ENCODE measurements around the gene TAF1B. TPM values are rescaled to one million over a fixed set of nuclear protein-coding genes. Genes with fewer than 3 reads are reported as not detected.

TAF1B gene
- total and polyA plus RNA-seq, 2 donors from 2014 or later = 8.8 to 27.7 TPM

- DNase-seq = peak in 3 of 5 donors; percentile 9 to 38 (median 35)
- FAIRE-seq = no peak
- intact Hi-C loops (cut with DNase I) = no loop called here
These were observed 37.6 kb upstream of the TAF1B start for GRCh38 chr2:9805435-9806297.

GRCh38 chr2:9806298-9806610, 37.0 kb upstream of the TAF1B start:
- Histone ChIP-seq H3K36me3 (ENCODE audit: control insufficient read depth in 2 of 3, insufficient read depth in 3 of 3, low read length in 3 of 3) (no peaks in the 10 kb centered on the region), H3K4me3 (ENCODE audit: low read length in 3 of 3) (no peak overlapping the region), H3K9ac (ENCODE audit: low read length in 3 of 3) (no peak overlapping the region), H3K4me1 (ENCODE audit: control insufficient read depth in 2 of 3, insufficient read depth in 2 of 3, low read depth in 1 of 3, low read length in 3 of 3) (no peaks in the 10 kb centered on the region), H3K9me3 (ENCODE audit: control insufficient read depth in 2 of 3, insufficient read depth in 1 of 3, low read length in 3 of 3) (no peaks in the 10 kb centered on the region), H3K27me3 (ENCODE audit: control insufficient read depth, insufficient read depth, low read length) (no peaks in the 10 kb centered on the region), H3K27ac (ENCODE audit: low read depth in 2 of 2, low read length in 2 of 2) (no peak overlapping the region)
- no peak for TF ChIP-seq CTCF (IDR thresholded peaks at IDR 0.05; ENCODE audit: borderline replicate concordance, extremely low read depth, insufficient read depth)
- no peak for FAIRE-seq
- DNase-seq = no peak
- intact Hi-C loops (cut with DNase I) = no loop called here

More at GRCh38 chr2:9805435-9806297, 37.6 kb upstream of the TAF1B start:
- Histone ChIP-seq H3K27ac (ENCODE audit: low read depth in 2 of 2, low read length in 2 of 2) (no peak overlapping the region), H3K27me3 (ENCODE audit: control insufficient read depth, insufficient read depth, low read length) (no peaks in the 10 kb centered on the region), H3K9me3 (ENCODE audit: control insufficient read depth in 2 of 3, insufficient read depth in 1 of 3, low read length in 3 of 3) (no peaks in the 10 kb centered on the region), H3K9ac (ENCODE audit: low read length in 3 of 3) (no peak overlapping the region), H3K4me1 (ENCODE audit: control insufficient read depth in 2 of 3, insufficient read depth in 2 of 3, low read depth in 1 of 3, low read length in 3 of 3) (no peaks in the 10 kb centered on the region), H3K4me3 (ENCODE audit: low read length in 3 of 3) (no peak overlapping the region), H3K36me3 (ENCODE audit: control insufficient read depth in 2 of 3, insufficient read depth in 3 of 3, low read length in 3 of 3) (no peaks in the 10 kb centered on the region)
- TF ChIP-seq CTCF (IDR thresholded peaks at IDR 0.05; ENCODE audit: borderline replicate concordance, extremely low read depth, insufficient read depth) = no peak

- H3K27ac ChIP-seq (ENCODE audit: low read depth in 2 of 2, low read length in 2 of 2) = no peak overlapping the region
- no peaks in the 10 kb centered on the region for H3K36me3 ChIP-seq (ENCODE audit: control insufficient read depth in 2 of 3, insufficient read depth in 3 of 3, low read length in 3 of 3)
- no peak for DNase-seq
- FAIRE-seq = no peak
- no peak for TF ChIP-seq CTCF (IDR thresholded peaks at IDR 0.05; ENCODE audit: borderline replicate concordance, extremely low read depth, insufficient read depth)
- no peak overlapping the region for H3K4me3 ChIP-seq (ENCODE audit: low read length in 3 of 3)
- H3K4me1 ChIP-seq (ENCODE audit: control insufficient read depth in 2 of 3, insufficient read depth in 2 of 3, low read depth in 1 of 3, low read length in 3 of 3) = no peaks in the 10 kb centered on the region
- intact Hi-C loops (cut with DNase I) = no loop called here
- H3K27me3 ChIP-seq (ENCODE audit: control insufficient read depth, insufficient read depth, low read length) = no peaks in the 10 kb centered on the region
- H3K9ac ChIP-seq (ENCODE audit: low read length in 3 of 3) = no peak overlapping the region
- no peaks in the 10 kb centered on the region for H3K9me3 ChIP-seq (ENCODE audit: control insufficient read depth in 2 of 3, insufficient read depth in 1 of 3, low read length in 3 of 3)
These were observed 36.6 kb upstream of the TAF1B start for GRCh38 chr2:9806656-9807055.

Data from kidney (tissue), 14 donors.